GM15510 (cell line): ENCODE data around the gene EREG.

Source experiments
- POLR2A ChIP-seq: IDR thresholded peaks from 3 replicates; pipeline ENCODE4 v1.6.1; 2011; ENCODE audit warnings: borderline replicate concordance; ENCODE audit not compliant: insufficient read length; ENCODE audit errors: extremely low read depth

Gene EREG

GRCh38 chr4:74394476-74395136 is 29.7 kb downstream of the EREG start:
- no peak for TF ChIP-seq POLR2A

DNA sequence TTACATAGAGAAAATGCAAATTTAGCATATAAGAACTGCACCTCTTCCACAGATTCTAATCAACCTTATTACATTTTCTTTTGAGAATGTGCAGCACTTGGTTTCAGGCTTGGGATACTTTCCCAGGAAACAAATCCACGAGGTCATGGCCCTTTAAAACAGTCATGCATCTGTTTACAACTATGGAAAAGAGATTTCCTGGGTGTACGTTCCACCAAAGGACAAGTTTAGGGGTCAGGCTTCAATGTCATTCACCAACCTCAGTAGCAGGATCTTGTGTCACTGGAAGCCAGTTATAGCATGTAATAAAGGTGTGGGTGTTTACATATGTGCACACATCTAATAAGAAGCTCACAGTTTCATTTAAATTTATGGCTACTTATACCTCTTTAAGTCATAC is 30.7 kb downstream of the EREG start:
- TF ChIP-seq POLR2A: no peak

- no peak for TF ChIP-seq POLR2A
These were observed 32.9 kb downstream of the EREG start for GRCh38 chr4:74397748-74398426.

- no peak for TF ChIP-seq POLR2A
These were observed 35.5 kb downstream of the EREG start for GRCh38 chr4:74400395-74400794.

DNA sequence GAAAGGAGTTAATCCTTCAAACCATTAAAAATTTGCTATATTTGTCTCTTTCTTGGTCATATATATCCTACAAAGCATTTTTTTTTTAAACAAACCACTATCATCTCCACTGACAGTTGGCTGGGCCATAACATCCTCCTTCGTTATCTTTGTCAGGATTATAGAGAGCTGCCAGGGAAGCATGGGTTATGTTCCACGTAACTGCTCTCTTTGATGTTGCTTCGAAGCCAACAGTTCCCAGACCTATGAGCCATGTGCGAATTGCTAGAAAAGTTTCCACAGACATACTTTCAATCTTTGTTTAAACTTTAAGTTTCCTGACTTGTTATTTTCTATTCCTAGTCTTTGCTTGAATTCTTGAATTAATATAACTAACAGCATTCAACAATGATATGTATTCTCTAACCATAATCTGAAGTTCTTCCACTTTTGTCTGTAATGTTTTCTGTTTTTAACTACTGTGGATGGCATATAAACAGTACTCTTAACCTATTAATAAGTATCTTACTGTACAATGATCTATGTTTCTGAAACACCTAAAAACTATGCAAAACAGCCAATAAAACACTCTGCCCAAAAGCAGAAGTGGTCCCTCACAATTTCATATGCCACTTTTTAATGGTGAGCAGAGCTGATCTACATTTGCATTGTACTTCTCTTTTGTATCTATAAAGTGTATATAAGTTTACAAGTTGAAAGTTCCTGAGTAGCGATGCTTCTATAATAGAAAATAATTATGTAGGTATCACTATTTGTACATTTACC is 37.9 kb downstream of the EREG start:
- no peak for TF ChIP-seq POLR2A

- TF ChIP-seq POLR2A: no peak
These were observed 42.9 kb downstream of the EREG start for GRCh38 chr4:74407891-74408290.

GRCh38 chr4:74408639-74409038 is 43.7 kb downstream of the EREG start:
- TF ChIP-seq POLR2A: no peak

DNA sequence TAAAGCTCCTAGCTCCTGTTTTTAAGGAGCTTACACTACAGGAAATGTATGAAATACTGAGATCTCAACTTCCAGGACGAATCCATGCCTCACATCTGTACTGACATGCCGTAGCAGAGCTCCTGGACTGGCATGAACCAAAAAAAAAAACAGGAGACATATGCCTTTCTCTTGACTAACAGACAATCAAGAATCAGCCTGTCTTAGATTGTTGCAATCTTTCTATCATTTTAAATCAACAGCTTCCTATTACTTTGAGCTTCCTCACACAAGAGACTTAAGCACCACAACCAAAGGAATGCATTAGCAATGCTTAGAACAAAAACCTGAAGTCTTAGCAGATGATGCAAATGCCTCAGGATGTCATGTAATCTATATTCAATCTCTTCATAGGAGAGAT is 45.3 kb downstream of the EREG start:
- no peak for TF ChIP-seq POLR2A

- TF ChIP-seq POLR2A: no peak
These were observed 47.3 kb downstream of the EREG start for GRCh38 chr4:74412225-74412624.

DNA sequence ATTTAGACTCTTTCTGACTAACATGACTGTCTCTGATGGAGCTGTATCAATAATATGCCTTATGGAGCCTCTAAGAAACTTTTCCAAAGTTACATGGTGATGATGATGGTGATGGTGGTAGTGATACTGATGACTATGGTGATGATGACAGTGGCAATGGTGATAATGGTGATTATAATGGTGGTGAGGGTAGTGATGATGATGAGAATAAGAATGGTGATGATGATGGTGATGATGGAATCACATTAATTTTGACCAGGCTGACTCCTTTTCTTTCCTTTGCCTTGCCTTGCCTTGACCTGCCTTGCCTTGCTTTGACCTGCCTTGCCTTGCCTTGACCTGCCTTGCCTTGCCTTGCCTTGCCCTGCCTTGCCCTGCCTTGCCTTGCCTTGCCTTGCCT is 48.3 kb downstream of the EREG start:
- no peak for TF ChIP-seq POLR2A

GRCh38 chr4:74414149-74414809 is 49.3 kb downstream of the EREG start:
- TF ChIP-seq POLR2A: no peak

GRCh38 chr4:74415602-74416300 is 50.8 kb downstream of the EREG start:
- TF ChIP-seq POLR2A: no peak

DNA sequence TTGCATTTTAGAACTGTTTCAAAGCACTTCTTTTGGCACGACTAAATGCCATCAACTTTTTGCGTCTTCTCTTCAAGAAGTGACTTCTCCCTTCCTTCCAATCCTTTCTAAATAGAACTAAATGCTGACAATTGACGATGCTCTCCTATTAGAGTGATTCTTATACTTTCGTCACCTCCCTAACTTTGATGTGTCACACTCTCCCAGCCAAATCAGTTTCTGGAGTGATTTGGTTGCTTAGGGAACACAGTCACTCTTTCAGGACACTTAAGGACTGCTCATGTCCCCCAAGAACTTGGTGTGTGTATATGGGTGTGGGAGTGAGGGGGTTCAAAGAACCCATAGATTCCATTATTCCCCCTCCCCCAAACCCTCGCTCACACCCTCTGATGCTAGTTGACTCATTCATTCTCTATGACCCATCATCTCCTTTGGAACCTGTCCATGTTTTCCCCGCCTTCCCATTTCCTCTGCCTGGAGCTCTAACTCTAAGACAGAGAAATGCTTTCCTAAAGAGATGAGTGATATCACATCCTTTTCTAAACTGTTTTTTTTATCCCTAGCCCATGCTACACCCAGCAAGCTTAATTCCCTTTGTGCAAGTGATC is 53.2 kb downstream of the EREG start:
- no peak for TF ChIP-seq POLR2A

DNA sequence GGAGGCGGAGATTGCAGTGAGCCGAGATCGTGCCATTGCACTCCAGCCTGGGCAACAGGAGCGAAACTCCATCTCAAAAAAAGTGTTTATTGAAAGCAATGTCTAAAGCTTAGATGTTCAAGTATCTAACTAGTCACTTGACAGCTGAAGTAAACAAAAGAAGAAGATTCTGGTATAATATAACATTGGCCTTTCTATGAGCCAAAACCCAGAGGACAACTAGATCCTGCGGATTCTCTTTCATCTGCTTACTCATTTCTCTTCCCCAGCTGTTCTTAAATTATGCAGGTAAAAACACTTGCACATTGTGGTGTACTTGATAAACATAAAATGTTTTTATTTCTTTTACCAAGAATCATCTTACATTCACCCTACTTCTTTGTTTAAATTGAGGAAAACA is 55.9 kb downstream of the EREG start:
- TF ChIP-seq POLR2A: no peak
